ENCODE results near the gene SMPDL3B.

Gene SMPDL3B
- total RNA-seq, result 0.12 to 0.13 reads per million in 2 experiments

GRCh38 chr1:27934818-27935549 lies at the start of gene SMPDL3B:
Gene SMPDL3B, plus strand, starts transcription at chr1:27935000. Its CDS starts 184 bp downstream, at chr1:27935184.
- DNase-seq (ENCODE audit: low read depth), result no peak

GRCh38 chr1:27885114-27885528 lies 49.7 kb upstream of the SMPDL3B start:
- no peak for DNase-seq (ENCODE audit: low read depth)

- DNase-seq (ENCODE audit: low read depth), result no peak
Observed at GRCh38 chr1:27885621-27886352, 49.0 kb upstream of the SMPDL3B start.

- DNase-seq (ENCODE audit: low read depth), result no peak
Observed at GRCh38 chr1:27886353-27886679, 48.5 kb upstream of the SMPDL3B start.

- DNase-seq (ENCODE audit: low read depth), result no peak
Observed at GRCh38 chr1:27886744-27887143, 48.1 kb upstream of the SMPDL3B start.

- DNase-seq (ENCODE audit: low read depth), result no peak
Observed at GRCh38 chr1:27887215-27888021, 47.4 kb upstream of the SMPDL3B start.

- DNase-seq (ENCODE audit: low read depth), result no peak
Observed at GRCh38 chr1:27889506-27889905, 45.3 kb upstream of the SMPDL3B start.

GRCh38 chr1:27891196-27891889 lies 43.5 kb upstream of the SMPDL3B start:
- peak; percentile 14 for DNase-seq (ENCODE audit: low read depth)

GRCh38 chr1:27894521-27894920 lies 40.3 kb upstream of the SMPDL3B start:
- DNase-seq (ENCODE audit: low read depth), result no peak

- DNase-seq (ENCODE audit: low read depth), result no peak
Observed at GRCh38 chr1:27906759-27907158, 28.0 kb upstream of the SMPDL3B start.

- DNase-seq (ENCODE audit: low read depth), result no peak
Observed at GRCh38 chr1:27912429-27912828, 22.4 kb upstream of the SMPDL3B start.

- no peak for DNase-seq (ENCODE audit: low read depth)
Observed at GRCh38 chr1:27915082-27915575, 19.7 kb upstream of the SMPDL3B start.

- DNase-seq (ENCODE audit: low read depth), result no peak
Observed at GRCh38 chr1:27922272-27922671, 12.5 kb upstream of the SMPDL3B start.

GRCh38 chr1:27928216-27928954 lies 6.4 kb upstream of the SMPDL3B start:
- DNase-seq (ENCODE audit: low read depth), result no peak

- no peak for DNase-seq (ENCODE audit: low read depth)
Observed at GRCh38 chr1:27931184-27931583, 3.6 kb upstream of the SMPDL3B start.

GRCh38 chr1:27931759-27932158 lies 3.0 kb upstream of the SMPDL3B start:
- no peak for DNase-seq (ENCODE audit: low read depth)

GRCh38 chr1:27935721-27936120 lies 921 bp downstream of the SMPDL3B start:
- DNase-seq (ENCODE audit: low read depth), result no peak

- no peak for DNase-seq (ENCODE audit: low read depth)
Observed at GRCh38 chr1:27936370-27936769, 1.6 kb downstream of the SMPDL3B start.

GRCh38 chr1:27937524-27937836 lies 2.7 kb downstream of the SMPDL3B start:
- no peak for DNase-seq (ENCODE audit: low read depth)

GRCh38 chr1:27938488-27938887 lies 3.7 kb downstream of the SMPDL3B start:
- no peak for DNase-seq (ENCODE audit: low read depth)

GRCh38 chr1:27940297-27940696 lies 5.5 kb downstream of the SMPDL3B start:
- peak; percentile 61 for DNase-seq (ENCODE audit: low read depth)

All from T follicular helper cell (primary cell).